Stimulated activated naive CD4-positive, alpha-beta T cell (primary cell): ENCODE results near the gene MYLK2.

Source experiments
- DNase-seq, 6 experiments: peaks; one replicate each; lab custom pipeline; 2025; lab: John Stamatoyannopoulos, UW

Gene MYLK2

DNA sequence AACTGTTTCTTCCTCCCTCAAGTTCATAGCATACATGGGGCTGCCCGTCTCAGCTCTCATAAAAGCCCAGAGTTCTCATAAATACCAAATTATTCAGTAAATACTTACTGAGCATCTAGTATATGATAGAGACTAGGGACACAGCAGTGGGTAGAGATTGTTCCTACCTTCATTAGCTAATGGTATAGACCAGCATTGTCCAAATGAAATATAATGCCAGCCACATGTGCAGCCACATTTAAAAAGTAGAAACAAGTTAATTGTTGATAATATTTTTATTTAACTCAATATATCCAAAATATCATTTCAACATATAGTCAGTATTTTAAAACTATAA is 52.4 kb downstream of the MYLK2 start:
- no peak for DNase-seq

DNA sequence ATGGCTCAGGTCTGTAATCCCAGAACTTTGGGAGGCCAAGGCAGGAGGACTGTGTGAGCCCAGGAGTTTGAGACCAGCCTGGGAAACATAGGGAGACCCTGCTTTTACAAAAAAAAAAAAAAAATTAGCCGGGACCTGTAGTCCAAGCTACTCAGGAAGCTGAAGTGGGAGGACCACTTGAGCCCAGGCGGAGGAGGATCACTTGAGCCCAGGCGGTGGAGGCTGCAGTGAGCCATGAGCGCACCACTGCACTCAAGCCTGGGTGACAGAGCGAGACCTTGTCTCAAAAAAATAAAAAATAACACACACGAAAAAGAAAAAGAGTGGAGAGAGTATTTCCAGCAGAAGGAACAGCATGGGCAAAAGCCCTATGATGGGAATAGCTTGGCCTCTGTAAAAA is 53.2 kb downstream of the MYLK2 start:
- DNase-seq = no peak

DNA sequence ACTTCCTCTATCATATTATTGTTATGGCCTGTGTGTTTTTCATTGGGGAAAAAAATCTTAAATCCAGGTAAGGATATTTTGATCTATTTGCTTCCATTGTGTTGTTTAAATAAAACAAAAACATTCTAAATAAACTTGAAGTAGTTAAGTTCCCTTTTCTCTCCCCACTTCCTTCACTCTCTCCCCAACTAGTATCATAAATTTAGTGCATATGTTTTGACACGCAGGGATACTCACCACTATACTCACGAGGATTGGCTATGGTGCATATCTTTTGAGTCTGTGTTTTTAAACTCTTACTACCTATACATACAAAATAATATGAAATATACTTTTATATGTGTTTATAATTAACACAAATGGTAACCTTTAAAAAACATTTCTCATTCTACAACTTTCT is 56.5 kb downstream of the MYLK2 start:
- DNase-seq = no peak

DNA sequence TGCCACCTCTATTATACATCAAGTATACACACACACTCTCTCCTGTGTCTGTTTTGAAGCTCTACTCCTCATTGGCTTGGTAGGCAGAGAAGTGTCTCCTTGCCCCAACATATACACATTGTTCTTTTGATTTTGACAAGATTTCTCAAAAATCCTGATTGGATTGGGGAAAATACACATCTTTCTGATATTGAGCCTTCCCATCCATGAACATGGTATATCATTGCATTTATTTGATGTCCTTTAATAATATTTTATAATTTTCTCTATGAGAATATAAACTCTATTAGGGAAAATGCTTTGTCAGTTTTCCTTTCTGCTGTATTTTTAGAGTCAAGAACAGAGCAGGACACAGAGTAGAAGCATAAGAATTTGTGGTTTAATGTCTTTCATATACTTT is 58.5 kb downstream of the MYLK2 start:
- no peak for DNase-seq

DNA sequence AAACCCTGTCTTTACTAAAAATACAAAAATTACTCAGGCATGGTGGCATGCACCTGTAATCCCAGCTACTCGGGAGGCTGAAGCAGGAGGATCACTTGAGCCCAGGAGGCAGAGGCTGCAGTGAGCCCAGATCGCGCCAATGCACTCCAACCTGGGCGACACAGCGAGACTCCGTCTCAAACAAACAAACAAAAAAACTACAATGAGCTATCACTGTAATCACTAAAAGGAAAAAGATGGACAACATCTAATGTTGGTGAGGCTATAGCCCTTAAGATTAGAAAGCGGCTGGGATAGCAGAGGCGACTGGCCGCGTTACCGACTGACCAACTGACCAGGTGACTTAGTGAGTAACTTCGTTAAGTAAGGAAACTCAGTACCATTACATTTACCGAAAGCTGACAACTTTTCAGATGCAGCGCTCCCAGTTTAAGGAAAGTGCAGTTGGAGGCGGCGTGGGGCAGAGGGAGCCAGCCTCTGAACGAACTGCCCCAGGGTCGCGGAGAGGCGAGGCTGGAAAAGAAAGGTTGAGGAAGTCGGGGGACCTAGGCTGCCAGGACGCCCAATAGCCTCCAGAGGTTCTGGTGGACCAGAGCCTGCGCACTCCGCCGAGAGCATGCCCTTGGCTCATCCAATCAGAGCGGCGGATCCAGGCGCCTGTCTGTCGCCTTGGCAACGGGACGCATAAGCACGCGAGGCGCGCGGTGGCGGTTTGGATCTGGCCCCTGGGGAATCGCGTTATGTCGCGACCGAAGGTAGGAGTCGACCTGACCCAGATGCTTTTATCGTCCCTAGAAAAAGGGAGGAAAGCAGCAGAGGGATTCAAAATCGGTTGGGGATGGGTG is 60.2 kb downstream of the MYLK2 start:
- peak; percentile 58 to 80 (median 72) for DNase-seq

DNA sequence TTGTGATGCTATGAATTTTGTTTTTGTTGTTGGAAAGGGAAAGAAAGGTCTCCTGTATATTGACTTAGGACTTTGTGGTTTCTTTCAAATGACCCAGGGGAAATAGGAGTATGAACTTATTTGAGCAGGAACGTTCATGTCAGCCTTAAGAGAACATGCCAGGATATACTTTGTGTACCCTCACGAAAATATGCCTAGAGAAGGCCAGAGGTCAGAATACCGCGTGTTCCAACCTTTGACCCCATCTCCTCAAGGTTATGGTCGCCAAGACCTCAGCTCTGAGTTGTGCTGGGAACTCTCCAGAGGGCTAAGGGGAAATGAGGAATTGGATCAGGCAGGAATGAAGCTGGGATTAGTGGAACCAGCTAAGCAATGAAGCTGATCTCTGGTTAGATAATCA is 62.8 kb downstream of the MYLK2 start:
- no peak for DNase-seq

DNA sequence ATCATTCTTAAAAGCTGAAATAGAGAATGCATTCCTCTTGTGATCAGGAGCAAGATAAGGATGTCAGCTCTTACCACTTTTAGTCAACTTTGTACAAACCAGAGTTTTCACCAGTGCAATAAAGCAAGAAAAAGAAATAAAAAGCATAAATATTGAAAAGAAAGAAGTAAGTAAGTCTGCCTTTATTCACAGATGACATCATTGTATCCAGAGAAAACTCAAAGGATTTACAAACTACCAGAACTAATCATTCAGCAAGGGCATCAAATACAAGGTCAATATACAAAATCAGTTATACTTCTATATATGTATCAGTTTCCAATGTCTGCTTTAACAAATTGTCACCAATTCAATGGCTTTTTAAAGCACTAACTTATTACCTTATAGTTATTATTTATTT is 64.7 kb downstream of the MYLK2 start:
- DNase-seq = no peak
